NCI-H345 treated with DMSO at 0.1 percent for 48 hours (cell line): ENCODE data around the gene SND1.

Experiments used
- DNase-seq: peaks from one replicate; lab custom pipeline; 2025; ENCODE audit not compliant: unreplicated experiment; lab: John Stamatoyannopoulos, UW

SND1 gene

DNA sequence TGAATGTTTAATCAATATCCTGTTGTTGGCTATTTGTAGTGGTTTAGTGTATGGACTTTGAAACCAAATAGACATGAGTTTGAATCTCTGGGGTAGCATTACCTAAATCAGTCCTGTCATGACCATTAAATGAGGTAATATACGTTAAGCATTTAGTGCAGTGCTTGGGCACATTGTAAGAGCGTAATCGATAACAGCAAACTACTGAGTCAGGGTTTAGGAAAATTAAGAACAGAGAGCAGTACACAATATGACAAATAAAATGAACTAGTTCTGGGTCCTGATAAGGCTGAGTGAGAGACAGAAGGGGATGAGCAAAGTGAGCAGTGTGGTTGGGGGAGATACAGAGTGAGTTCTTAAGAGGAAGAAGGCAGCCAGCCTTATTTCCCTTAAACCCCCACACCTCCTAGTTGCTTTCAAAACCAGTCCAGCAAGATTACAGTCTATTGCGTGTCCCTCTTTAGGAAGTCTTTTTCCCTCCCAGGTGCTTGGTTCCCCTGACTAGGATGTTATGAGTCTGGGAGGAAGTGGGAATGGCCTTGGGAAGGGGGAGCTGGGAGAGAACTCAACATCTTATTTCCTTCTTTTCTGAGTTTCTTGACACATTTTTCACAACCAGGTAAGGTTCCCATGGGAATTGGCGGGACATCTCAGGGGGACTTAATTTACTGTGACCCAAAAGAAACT lies 171.0 kb downstream of the SND1 start:
- DNase-seq, result no peak

DNA sequence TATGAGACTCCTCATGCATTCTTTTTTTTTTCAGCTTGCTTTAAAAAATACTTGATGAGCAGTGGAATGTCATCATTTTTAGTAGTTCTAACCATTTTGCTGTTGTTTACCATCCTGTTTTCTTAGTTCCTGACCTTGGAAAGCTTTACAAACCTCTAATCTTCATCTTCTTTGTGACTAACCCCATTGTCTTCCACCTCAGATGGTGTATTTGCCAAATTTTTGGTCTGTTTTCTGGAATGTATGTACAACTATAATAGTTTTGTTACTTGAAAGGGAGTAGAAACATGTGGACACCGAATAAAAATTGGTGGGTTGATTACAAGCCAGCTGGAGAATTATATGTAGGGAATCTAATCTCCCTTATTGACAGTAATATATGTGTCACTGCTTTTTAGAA lies 172.7 kb downstream of the SND1 start:
- no peak for DNase-seq

DNA sequence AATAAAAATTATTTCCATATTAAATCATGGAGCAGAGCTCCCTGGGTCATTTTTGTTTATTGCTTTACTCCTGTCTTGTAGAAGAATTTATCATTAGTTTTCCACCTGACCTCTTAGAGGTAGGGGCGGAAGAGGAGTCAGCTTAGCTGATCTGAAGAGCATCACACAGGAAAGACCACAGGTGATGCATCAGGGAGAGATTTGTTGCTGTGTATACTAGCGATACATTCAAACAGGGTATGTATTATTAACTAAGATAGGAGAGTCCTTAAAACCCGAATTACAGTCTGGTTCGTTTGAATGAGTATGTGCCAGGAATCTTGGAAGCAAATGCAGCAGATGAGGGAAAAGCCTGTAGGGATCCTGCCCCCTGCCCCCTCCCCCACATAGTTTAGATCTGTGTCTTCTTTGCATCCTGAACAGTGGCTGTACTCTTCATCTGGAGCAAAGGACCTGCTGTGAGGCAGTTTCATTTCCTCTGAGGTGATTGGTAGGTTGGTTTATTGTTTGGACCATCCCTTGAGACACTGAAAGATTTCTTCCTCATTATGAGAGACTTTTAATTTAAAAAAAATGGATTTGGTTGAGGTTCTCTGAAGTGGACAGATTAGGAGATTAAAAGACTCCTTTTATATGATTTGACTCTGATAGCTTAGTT lies 177.0 kb downstream of the SND1 start:
- no peak for DNase-seq

DNA sequence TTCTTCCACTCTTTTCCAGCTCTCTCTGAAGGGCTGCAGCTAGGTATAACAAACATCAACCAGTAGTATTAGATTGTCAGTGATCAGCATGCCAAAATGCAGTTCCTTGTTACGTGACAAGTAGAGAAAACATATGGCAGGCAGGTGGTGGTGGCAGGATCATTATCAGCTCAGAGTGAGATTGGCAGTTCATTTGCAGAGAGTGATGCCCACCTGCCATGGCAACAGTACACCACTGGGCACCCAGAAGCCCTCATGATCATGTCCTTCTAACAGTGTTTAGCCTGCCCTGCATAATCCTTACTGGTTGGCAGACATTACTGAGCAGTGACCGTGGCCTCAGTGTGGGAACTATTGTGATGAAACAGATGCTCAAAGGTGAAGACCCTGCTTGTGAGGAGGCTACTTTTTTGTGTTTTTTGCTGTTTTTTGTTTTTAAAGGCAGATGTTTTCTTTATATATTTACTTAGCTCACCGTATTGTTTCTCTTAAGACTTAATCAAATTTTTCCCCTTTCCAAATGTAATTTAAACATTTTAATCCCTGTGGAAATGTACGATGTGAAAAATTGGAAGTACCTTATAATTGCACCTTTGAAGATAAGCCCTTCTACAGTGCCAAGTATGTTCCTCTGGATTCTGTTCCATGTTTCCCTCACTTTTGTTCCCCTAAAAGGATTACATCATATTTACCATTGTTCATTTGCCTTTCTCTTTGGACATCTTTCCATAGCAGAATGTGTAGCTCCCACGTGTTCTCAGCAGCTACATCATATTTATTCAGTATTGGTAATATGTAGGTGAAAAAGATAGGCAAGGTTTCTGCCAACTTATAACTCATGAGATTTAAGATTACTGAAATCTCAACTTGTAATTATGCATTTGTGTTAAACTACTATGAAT lies 179.6 kb downstream of the SND1 start:
- DNase-seq, result no peak

DNA sequence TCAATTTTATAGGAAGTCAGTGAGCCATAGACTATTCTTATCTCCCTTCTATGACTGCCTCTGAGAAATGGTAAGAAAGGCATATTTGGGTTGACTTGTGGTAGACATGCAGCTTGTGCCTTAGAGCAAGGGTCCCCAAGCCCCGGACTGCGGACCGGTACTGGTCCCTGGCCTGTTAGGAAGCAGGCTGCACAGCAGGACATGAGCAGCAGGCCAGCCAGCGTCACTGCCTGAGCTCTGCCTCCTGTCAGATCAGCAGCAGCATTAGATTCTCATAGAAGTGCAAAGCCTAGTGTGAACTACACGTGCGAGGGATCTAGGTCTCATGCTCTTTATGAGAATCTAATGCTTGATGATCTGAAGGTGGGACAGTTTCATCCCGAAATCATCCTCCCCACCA lies 180.6 kb downstream of the SND1 start:
- no peak for DNase-seq

DNA sequence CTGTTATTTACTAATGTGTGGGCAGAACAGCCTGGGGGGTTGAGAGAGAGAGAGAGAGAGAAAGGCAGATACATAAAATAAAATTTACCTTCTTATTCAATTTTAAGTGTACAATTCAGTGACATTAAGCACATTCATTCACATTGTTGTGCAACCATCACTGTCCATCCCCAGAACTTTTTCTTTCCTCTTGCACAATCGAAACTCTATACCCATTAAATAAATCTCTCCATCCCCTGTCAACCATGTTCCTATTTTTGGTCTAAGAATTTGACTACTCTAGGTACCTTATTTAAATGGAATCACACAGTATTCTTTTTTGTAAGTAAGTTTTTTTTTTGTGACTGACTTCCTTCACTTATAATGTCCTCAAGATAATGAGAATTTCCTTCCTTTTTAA lies 181.6 kb downstream of the SND1 start:
- DNase-seq, result no peak

DNA sequence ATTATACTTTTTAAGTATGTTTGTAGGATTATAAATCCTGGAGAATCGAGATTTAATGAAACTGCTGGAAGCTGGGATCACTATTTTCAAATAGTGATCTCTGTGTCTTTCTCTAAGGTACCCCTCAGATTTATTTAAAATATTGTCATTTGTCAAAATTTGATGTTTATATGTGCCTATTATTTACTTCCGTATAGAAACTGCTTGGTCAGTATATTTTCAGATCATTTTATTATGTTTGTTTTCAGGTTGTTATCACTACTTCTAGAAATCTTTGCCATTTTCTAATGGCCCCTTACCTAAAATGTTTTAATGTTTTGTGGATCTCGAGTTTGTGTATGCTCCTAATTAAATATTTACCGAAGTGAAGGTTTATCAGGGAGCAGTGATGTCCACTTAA lies 183.7 kb downstream of the SND1 start:
- no peak for DNase-seq

DNA sequence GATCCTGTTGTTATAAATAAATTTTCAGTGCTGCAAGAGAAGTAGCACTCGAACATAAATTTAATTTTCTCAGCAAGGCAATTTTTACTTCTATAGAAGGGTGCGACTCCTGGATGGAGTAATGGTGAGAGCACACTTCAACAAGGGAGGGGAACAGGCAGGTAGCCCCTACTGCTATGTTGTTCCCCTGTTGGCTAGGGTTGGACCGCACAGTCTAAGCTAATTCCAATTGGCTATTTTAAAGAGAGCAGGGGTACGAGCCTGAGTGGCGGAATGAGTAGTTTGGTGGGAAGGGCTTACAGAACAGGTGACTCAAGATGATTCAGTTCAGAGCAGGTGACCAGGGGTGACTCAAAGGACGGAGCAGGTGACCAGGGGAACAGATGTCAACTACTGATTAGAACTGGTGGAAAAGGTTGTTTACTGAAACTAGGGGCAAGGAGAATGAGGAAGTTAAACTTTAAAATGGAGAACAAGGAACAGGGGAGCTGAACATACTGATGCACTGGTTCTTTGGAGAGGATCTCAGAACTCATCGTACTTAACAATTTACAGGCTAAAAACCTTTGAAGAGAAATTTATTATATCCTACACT lies 185.9 kb downstream of the SND1 start:
- peak; percentile 21 for DNase-seq

DNA sequence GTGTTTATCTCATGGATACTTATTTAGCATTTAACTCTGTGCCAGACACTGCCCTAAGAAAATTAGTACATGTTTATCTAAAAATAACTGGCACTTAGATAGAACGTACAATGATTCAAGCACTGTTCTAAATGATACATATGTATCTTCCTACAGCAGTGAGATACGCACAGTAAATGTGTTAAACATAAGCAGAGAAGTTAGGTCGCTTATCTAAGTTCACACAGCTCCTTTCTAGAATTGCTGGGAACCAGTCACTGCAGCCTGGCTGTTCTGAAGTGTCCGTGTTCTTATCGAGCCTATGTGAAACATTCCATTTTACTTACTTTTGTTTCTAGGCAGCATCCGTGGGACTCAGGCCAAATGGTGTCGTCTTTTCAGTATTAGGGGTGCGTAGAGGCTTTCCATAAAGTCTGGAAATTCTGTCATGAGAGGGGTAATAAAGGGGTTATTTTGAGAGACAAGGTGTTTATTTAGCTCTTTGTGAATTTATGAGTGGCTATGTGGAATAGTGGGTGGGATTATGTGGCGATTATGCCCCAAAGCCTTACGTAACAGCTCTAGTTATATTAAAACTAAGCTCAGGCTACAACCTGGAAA lies 186.9 kb downstream of the SND1 start:
- DNase-seq, result no peak

DNA sequence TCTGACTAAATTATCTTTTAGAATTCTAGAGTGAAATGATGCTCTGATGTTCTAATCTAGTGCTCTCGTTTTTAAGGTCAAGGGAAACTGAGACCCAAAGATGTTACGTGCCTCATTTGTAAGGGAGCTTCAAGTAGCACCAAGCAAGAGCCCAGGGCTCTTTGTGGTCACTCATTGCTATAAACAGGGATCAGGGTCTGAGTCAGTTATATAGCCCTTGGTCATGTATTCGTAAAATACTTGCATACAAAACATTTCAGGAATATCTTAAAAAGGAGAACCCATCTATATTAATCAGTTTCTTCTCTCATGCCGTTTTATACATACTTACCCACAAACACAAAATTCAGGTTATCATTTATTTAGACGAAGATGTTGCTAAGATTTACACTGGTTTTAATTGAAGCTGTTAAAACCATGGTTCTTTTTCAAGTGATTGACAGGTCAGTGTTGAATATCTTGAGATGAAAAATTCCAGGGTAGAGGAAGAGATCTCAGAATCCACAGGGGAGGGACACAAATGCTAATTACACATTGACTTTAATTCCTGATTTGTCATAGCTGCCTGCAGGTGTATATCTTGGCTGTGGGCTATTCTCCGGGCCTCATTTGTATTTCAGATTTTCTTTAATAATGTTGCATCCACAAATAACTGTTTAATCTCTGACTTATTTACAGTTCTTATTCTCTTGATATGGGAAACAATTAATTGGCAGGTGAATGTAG lies 188.4 kb downstream of the SND1 start:
- no peak for DNase-seq

DNA sequence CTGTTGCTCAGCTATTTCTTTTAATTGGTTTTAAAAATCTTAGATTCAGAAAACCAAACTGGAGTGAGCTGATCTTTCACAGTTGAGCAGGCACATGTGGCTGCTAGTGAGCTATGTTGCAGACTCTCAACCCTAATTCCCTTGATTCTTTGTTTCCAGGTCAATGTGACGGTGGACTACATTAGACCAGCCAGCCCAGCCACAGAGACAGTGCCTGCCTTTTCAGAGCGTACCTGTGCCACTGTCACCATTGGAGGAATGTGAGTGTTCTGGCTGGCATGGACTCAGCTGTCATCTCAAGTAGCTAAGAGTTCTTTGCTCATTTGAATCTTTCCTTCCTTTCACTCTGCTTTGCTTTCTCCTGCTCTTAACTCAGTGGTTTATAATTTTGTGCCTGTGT lies 192.2 kb downstream of the SND1 start:
- no peak for DNase-seq

DNA sequence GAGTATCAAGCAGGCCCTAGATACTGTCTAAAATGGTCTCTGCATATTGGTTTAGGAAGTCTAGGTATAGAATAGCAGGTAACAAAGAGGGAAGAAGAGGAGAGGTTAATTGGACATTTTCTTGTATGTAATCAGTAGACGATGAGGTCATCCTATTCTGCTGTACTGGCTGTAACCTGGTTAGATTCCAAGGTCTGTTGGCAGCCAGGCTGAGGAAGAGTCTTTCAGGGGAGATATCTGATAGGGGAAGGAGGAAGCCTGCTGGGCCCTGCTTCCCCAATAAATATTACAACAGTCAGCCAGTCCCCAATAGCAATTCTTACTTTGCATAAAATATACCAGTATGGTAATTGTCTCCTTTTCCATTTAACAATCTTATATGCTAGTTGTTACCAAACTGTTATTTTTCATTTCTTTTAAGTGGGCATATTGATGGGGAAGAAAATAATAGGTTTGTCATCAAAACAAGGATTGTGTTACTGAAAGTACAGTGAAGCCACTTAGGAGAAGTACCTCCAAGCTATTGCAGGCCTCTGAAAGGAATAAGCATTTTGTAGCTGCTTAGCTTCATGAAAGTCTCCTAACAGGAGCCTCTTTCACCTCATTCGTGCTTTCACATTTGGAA lies 192.8 kb downstream of the SND1 start:
- DNase-seq, result no peak

DNA sequence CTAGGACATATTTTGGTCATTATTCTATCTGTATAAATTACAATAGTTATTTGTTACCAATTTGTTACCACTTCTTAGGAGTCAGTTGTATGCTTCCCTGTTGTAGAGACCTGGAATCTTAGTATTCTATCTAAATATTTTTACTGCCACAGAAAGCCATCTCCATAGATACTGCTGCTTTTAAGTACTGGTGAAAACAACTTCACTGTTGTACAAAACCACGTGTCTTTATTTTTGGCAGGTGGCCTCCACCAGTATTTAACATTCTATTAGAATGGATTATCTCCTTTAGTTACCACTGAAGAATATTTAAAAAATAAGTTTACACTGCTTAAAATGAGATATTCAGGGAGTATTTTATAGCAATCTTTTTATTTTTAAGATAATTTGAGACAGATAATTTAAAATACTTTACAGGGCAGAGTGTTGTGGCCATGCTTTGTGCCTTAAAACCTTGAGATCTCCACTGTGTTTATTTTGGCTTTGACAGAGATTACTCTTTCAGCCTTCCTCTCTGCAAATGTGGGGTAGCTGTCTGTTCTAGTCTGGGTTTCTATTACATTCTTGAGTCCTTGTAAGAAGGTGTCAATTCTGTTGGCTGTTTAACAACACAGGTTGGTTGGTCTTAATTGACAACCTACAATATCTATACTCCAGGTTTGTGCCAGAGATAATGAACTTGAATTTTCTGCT lies 193.7 kb downstream of the SND1 start:
- DNase-seq, result no peak

DNA sequence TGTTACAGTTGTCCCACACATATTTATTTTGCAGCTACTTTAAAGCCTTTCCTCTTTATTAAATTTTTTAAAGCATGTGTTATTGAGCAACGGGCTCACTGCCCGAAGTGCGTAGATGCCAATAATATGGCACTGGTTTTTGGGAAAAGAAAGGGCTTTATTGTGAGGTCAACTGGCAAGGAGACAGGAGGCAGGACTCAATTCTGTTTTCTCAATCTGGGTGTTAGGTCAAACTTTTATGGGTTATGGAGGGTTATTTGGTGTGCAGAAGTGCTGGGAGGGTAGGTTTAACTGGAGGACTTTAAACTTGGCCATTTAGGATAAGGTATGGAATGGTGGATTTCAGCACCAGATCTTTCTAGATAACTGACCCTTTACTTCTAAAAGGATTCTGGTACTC lies 195.6 kb downstream of the SND1 start:
- DNase-seq, result no peak

DNA sequence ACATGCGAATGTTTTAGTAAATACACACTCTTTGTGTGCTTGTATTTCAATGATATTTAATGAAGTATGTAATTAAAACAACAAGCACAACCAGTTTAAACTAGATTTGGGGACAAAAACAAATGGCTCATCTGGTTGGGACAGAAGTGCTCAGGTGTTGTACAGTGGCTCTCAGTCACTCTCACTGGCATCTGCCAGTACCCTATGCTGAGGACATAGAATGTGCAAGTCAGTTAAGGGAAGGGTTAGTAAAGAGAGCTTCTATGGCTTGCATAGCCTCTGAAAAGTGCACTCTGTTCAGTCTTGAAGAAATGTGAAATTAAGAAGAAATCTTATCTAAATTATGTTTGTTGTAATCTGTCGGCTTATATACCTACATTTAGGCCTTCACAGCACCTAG lies 196.2 kb downstream of the SND1 start:
- DNase-seq, result no peak

DNA sequence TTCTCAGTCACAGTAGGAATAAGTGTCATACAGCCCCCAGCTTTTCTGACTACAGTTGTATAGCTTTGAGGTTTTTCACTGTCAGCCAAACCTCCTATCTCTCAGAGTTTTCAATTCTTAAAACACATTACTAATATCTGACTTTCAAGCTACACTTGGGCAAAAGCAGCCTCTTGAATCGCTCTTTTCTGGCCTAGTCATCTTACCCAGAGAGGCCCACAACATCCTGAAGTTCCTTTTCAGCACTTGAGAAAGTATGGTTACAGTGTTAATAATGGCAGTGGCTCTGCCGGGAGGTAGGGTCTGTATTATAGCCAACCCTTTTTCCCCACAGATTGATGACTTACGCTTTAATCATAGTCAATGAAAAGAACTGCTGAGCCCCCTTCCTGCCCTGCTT lies 198.2 kb downstream of the SND1 start:
- DNase-seq, result no peak

DNA sequence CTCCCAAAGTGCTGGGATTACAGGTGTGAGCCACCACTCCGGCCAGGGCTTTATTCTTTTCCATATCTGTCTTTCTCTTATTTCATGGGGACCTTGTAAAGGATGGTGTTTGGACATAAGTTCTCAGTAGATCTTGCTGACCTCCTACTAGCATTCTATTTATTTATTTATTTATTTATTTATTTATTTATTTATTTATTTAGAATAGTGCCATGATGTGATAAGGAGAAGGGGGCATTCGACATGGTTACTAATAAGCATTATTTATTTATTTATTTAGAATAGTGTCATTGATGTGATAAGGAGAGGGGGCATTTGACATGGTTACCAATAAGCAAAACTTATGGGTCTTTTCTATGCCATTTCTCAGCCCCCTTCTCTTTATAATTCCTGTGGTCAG lies 202.4 kb downstream of the SND1 start:
- no peak for DNase-seq

DNA sequence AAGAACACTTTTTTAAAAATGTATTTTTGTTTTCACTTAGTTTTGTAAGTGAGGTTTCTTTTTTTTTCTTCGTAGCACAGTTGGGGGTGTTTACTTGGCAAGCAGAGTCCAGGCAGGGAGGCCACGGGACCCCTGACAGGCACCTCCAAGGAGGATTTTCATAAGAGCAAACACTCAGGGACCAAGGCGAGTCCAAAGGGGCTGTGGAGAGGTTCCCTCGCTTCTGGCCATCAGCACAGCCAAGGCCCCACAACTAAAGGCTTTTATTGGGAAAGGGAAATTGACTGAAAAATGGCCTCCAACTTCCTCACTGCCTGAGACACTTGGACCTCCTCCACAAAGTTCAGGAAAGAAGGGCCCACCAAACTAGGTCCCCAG lies 205.5 kb downstream of the SND1 start:
- no peak for DNase-seq

DNA sequence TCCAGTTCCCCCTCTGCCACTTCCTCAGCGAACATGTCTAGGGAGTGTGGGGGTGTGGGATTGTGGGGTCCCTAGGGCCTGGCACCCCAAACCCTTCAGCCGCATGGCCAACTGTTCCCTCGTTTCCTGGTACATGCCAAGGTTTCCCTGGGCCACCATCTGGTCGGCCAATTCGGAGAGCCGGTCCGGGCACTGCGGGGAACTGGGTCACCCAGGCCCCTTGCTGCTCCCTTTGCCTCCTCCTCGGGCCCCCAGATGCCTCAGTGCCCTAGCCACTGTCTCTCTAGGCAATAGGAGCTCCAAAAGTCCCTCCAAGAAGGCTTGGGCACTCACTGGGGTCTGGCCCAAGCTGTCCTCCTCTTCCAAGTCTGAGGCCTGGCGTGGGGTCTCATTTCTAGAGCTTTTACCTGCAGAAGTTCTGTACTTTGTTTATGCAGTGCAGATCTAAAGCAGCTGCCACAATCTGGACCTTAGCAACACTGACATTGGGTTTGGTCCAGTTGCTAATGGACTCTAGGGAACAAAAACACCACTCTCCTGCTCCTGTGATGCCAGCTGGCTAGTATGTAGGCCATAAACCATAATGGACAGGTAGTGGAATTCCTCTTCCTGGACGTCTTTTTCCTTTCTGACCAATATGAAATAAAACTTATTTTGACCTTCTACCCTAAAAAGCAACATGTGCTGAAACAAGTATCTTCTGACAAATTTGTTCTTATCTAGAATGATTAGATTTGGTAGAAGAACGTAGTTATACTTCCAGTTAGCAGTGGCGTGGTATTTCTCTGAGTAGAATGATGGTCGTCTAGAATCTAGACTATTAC lies 206.3 kb downstream of the SND1 start:
- no peak for DNase-seq
